ENCODE data around the gene PRR30. TPM values are rescaled to one million over a fixed set of nuclear protein-coding genes. Genes with fewer than 3 reads are reported as not detected.

Gene PRR30
- total RNA-seq, 4 donors from 2014 or later, result not detected

DNA sequence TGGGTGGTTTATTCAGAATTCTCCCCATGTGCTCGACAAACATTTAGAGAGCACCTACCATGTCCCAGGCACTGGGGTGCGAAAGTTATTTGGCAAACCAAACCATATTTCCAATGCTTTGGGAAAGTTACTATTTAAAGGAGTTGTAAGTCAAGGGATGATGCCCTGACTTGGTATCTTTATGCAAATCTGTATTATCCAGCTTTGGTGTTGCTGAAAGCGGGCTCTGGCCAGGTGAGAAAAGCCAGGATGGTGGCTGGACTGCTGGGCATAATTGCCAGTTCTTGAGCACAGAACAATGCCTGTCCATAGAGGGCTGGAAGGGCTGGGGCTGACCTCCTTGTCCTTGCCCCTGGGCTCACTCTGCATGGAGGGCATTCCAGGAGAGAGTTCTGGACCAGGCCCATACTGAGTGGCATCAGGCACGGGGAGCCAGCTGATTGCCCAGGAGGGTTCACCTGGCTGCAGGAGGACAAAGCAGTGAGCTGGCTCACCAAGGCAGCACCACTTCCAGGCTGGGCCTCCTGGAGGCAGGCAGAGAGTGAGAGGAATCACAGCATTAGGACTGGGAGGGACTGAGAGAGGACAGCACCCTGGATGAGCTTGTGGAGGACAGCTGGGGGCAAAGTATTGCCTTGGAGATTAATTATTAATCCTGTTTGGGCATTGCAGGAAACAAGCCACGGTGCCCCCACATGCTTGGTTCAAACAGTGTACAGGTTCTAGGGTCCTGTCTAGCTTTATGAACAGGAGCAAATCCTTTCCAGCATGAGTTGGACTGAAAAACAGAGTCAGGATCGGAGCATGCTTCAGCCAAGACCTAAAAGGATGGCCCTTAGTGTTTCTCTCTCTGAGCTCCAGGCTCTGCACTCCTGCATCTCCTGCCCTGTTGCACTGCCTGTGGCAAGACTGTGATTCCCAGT is 45.5 kb downstream of the PRR30 start:
- TF ChIP-seq, protein P1, sequence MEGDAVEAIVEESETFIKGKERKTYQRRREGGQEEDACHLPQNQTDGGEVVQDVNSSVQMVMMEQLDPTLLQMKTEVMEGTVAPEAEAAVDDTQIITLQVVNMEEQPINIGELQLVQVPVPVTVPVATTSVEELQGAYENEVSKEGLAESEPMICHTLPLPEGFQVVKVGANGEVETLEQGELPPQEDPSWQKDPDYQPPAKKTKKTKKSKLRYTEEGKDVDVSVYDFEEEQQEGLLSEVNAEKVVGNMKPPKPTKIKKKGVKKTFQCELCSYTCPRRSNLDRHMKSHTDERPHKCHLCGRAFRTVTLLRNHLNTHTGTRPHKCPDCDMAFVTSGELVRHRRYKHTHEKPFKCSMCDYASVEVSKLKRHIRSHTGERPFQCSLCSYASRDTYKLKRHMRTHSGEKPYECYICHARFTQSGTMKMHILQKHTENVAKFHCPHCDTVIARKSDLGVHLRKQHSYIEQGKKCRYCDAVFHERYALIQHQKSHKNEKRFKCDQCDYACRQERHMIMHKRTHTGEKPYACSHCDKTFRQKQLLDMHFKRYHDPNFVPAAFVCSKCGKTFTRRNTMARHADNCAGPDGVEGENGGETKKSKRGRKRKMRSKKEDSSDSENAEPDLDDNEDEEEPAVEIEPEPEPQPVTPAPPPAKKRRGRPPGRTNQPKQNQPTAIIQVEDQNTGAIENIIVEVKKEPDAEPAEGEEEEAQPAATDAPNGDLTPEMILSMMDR (IDR thresholded peaks at IDR 0.05), result peak in 3 of 6 experiments; percentile 28 to 41 (median 31)
- TF ChIP-seq POLR2A (IDR thresholded peaks at IDR 0.05), result peak; percentile 44 to 65
- H3K27ac ChIP-seq, result peak overlapping the region in 3 of 4 donors; percentile 45 to 96 (median 86)
- no peaks in the 10 kb centered on the region for H3K27me3 ChIP-seq
- H3K9me3 ChIP-seq, result no peaks in the 10 kb centered on the region
- peaks cover 0 to 20% (median 0%) of the 10 kb centered on the region in 3 donors for H3K36me3 ChIP-seq
- DNase-seq, result peak in 2 of 3 donors; percentile 73 to 78
- H3K4me1 ChIP-seq, result peaks cover 0 to 38% (median 8%) of the 10 kb centered on the region in 4 donors
- H3K4me3 ChIP-seq, result peak overlapping the region in 2 of 4 donors; percentile 12 to 14

DNA sequence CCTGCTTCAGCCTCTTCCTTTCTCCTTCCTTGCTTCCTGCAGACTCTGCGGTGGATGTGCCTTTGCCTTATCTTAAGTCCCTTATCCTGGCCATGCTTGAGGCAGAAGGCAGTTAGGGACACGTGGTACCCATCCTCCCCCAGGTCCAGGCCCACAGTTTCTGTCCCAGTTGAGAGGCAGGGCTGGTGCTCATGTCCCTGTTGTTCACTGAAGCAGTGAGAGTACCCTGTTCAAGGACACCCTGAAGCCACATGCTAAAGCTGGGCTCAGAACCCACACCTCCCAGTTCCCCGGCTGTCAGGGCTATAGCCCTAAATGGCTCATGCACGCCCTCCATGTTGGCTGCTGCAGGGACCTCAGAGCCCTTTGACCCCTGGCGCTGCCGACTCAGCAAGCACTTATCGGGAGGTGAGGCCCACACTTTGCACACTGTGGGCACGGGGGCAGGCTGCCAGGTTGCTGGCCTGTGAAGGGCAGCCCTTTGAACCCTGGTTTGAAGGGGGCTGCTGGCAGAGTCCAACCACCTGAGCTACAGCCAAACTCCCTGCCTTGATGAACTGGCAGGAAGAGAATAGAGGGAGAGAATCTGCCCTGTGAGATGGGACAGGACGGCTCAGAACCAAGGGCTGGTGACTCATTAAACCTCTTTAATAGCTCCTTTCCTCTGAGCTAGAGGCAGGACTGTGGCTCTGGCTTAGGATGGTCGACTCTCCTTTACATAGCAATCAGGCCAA is 46.3 kb downstream of the PRR30 start:
- Histone ChIP-seq H3K36me3 (peaks cover 0 to 17% (median 0%) of the 10 kb centered on the region in 3 donors), H3K9me3 (no peaks in the 10 kb centered on the region), H3K4me3 (peak overlapping the region in 2 of 4 donors; percentile 12 to 16), H3K27me3 (no peaks in the 10 kb centered on the region), H3K4me1 (peaks cover 0 to 38% (median 8%) of the 10 kb centered on the region in 4 donors), H3K27ac (peak overlapping the region in 3 of 4 donors; percentile 45 to 96 (median 86))
- TF ChIP-seq, protein P1 (IDR thresholded peaks at IDR 0.05), result no peak
- TF ChIP-seq POLR2A (IDR thresholded peaks at IDR 0.05), result peak; percentile 49 to 58
- peak in 2 of 3 donors; percentile 91 to 95 for DNase-seq

DNA sequence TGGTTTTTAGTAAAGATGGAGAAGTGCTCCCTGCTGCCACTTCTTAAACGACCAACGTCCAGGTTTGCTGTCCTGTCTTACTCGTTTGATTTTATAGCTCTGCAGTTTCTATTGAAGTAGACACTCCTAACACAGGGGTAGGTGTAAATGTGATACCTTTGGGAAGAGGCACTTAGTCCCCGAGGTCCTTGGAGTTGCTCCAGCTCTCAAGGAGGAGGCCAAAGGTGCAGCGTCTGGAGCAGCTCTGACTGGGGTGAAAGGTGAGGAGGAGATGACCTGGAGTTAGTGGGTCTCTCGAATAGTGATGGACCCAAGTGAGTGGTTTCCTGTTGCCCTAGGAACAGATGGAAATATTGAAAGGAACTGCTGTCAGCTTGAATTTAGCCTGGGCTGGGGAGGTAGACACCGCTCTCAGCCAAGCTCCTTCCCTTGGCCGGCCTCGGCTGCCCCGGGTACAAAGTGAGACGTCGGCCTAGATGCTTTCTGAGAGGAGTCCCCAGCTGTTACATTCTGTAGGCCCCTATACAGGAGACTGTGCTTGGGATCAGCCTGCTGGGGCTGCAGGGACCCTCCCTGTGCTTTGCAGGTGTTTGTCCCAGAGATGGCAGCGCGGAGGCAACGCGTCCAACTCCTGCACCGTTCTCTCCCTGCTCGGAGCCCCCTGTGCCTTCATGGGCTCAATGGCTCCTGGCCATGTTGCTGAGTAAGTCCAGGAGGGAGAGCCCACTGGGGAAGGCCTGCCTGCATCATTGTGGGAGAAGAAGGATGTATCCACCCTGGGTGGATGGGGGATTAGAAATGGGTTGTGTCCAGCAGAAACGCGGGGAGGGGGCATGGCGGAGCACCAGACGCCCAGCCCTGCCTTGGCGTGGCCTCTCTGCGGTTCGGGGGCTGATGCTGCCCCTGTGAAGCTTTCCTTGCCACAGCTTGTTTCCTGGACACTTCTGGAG is 47.2 kb downstream of the PRR30 start:
- peaks cover 4 to 41% (median 8%) of the 10 kb centered on the region in 4 donors for H3K4me1 ChIP-seq
- DNase-seq, result no peak

DNA sequence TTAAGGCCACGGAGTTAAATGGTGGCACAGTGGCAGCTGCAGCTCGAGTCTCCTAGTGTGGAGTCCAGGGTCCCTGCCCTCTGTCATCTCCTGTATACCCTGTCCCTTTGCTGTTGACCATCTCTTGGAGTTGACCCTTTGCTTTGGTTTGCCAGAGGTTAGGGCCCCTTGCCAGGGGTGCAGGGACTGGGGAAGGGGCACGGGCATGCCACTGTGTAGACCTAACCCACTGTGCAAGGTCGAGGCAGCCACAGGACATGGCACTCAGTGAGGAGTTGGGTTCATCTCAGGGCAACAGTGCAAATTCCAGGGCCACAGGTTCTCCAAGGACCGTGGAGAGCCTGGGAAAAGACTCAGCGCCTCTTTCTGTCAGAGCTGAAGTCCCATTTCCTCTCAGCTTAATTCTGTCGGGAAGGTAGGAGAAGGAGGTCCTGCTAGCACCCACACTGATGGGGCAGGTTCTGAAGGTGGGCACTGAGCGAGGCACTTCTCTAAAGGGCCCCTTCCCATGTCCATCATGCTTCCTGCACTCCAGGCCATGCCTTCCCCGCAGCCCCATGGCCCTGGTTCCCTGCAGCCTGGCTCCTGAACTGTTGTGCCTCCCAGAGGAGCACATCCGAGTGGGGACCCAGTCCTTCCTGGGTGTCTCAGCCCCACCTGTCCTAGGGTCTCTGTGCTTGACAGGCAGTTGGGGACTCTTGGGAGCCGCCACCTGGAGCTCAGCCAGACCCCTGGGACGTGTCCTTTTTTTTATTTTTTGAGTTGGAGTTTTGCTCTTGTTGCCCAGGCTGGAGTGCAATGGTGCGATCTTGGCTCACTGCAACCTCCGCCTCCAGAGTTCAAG is 49.9 kb downstream of the PRR30 start:
- no peak for DNase-seq

More for the DNA sequence above, 47.2 kb downstream of the PRR30 start:
- Histone ChIP-seq H3K9me3 (no peaks in the 10 kb centered on the region), H3K4me3 (peak overlapping the region in 2 of 4 donors; percentile 21 to 88), H3K36me3 (peaks cover 0 to 8% (median 0%) of the 10 kb centered on the region in 3 donors), H3K27me3 (no peaks in the 10 kb centered on the region), H3K27ac (peak overlapping the region in 3 of 4 donors; percentile 40 to 96 (median 86))
- TF ChIP-seq POLR2A (IDR thresholded peaks at IDR 0.05), result peak in 1 of 2 donors; percentile 34
- TF ChIP-seq, protein P1 (IDR thresholded peaks at IDR 0.05), result no peak

More for the DNA sequence above, 49.9 kb downstream of the PRR30 start:
- Histone ChIP-seq H3K4me3 (peak overlapping the region in 3 of 4 donors; percentile 10 to 88 (median 65)), H3K36me3 (no peaks in the 10 kb centered on the region), H3K27me3 (no peaks in the 10 kb centered on the region), H3K9me3 (no peaks in the 10 kb centered on the region), H3K27ac (peak overlapping the region in 3 of 4 donors; percentile 6 to 96 (median 81)), H3K4me1 (peaks cover 0 to 35% (median 11%) of the 10 kb centered on the region in 4 donors)
- no peak for TF ChIP-seq POLR2A (IDR thresholded peaks at IDR 0.05)
- TF ChIP-seq, protein P1 (IDR thresholded peaks at IDR 0.05), result no peak

Data from Peyer's patch (tissue), 4 donors.